Stimulated activated CD4-positive, alpha-beta T cell treated with anti-CD3 and anti-CD28 coated beads, Interleukin-1b, Interleukin-23, amount 100 ng/mL, for 4 hours (primary cell): ENCODE measurements around the gene CLEC1A.
"Not testable (repeated sequence)": the region's sequence is repeated elsewhere in the genome, so short reads cannot be mapped to it uniquely, and the experiment has no call there.

Source experiments
- DNase-seq, 2 donors: peaks; one replicate each; pipeline ENCODE4 v3.0.0-alpha.2; 2020; ENCODE audit warnings: low read depth in 2 of 2

CLEC1A gene

GRCh38 chr12:10052193-10052913 lies 46.4 kb downstream of the CLEC1A start:
- no peak for DNase-seq

- no peak for DNase-seq
Measured at GRCh38 chr12:10048526-10048925, 50.3 kb downstream of the CLEC1A start.

- no peak for DNase-seq
Measured at GRCh38 chr12:10042167-10042566, 56.6 kb downstream of the CLEC1A start.

GRCh38 chr12:10033783-10034545 lies 64.8 kb downstream of the CLEC1A start:
- no peak for DNase-seq

- no peak for DNase-seq
Measured at GRCh38 chr12:10031771-10032175, 67.0 kb downstream of the CLEC1A start.

GRCh38 chr12:10031321-10031720 lies 67.5 kb downstream of the CLEC1A start:
- DNase-seq, result no peak

GRCh38 chr12:10030446-10030845 lies 68.3 kb downstream of the CLEC1A start, which contains the start of gene CLEC9A:
TSS of gene CLEC9A (plus strand) at chr12:10030682. CDS start at chr12:10052688, 22,006 bp downstream.
- no peak for DNase-seq

GRCh38 chr12:10027721-10028120 lies 71.1 kb downstream of the CLEC1A start:
- no peak for DNase-seq

- no peak for DNase-seq
Measured at GRCh38 chr12:10027311-10027710, 71.5 kb downstream of the CLEC1A start.

- not testable (repeated sequence) for DNase-seq
Measured at GRCh38 chr12:10026666-10027065, 72.1 kb downstream of the CLEC1A start.

GRCh38 chr12:10025236-10025635 lies 73.5 kb downstream of the CLEC1A start:
- DNase-seq, result no peak

GRCh38 chr12:10021342-10021741 lies 77.4 kb downstream of the CLEC1A start:
- no peak for DNase-seq
